Measurements from ENCODE around the gene MYO18B.

The MYO18B gene

GRCh38 chr22:26021516-26021915 lies 279.5 kb downstream of the MYO18B start:
- DNase-seq, result no peak

- no peak for DNase-seq
Measured at GRCh38 chr22:26023104-26023775, 281.3 kb downstream of the MYO18B start.

- no peak for DNase-seq
Measured at GRCh38 chr22:26025626-26026025, 283.6 kb downstream of the MYO18B start.

- DNase-seq, result no peak
Measured at GRCh38 chr22:26027341-26027740, 285.4 kb downstream of the MYO18B start.

- no peak for DNase-seq
Measured at GRCh38 chr22:26031641-26032040, 289.7 kb downstream of the MYO18B start.

DNA sequence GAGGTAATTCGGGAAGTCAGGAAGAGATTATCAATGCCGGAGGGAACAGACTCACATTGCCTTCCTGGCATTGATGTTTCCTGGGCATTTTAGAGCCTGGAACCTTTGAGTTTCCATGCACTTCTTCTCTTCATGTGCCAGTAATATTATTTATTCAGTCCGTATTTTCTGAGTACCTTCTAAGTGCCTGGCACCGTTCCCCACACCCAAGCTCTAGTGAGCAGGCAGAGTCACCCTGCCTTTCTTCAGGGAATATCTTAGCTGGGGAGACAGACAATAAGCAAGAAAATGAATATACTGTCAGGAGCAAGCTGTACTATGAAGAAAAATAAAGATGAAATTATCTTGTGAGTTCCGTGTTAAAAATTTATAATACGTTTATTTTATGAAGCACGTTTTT lies 291.1 kb downstream of the MYO18B start:
- DNase-seq, result no peak

GRCh38 chr22:26033586-26033985 lies 291.6 kb downstream of the MYO18B start:
- no peak for DNase-seq

DNA sequence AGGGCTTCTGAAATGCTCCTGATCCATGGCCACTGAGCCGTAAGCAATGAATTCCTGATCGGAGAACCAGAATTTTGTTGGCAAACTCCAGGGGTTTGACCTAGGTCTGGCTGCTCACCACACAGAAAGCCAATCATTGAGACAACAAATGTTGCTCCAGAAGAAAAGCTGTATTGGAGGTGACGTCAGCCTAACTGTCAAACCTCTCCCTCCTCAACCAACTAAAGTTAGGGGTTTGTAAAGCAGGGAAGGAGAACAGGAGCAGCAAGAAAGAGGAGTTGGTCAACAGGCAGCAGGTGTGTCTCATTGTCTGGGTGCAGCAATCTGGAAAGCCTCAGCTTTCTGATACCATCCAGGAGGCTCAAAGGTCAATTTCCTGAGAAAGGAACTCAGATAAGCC lies 293.5 kb downstream of the MYO18B start:
- DNase-seq, result no peak

- DNase-seq, result no peak
Measured at GRCh38 chr22:26038365-26038764, 296.4 kb downstream of the MYO18B start.

DNA sequence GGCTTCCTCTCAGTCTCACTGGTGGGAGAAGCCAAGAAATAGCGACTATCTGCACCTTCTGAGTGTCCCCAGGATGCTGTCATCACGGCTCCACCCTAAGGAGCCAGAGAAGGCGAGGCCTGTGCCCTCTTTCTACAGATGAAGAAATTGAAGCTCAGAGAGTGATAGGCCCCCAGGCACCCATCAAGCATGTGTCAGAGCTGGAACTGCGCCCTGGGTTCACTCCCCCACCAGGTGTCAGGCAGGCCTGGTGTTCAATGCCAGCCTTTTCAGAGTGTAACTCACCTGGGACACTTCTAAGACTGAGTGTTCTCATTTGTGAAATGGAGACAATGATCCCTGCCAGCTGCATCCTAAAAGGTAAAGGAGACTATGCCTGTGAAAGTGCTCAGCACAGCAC lies 299.9 kb downstream of the MYO18B start:
- DNase-seq, result no peak

GRCh38 chr22:26043031-26043430 lies 301.0 kb downstream of the MYO18B start:
- DNase-seq, result no peak

- DNase-seq, result no peak
Measured at GRCh38 chr22:26045051-26045450, 303.1 kb downstream of the MYO18B start.

DNA sequence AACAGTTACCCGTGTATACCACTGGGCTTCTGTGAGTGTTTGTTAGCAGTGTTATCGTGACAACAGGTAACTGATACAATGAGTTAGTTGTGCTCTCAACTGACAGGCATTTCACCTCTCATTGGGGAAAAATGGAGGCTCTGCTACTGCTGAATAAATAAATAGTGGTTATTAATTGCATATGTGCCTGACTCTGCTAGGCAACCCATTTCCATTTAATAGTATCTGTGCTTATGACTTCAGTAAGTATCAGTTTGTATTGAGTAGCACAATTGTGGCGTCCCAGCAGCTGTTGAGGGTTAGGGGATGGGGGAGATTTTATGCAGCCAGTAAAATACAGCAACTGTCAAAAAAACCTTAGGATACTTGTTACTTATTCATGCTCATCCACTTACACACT lies 303.9 kb downstream of the MYO18B start:
- no peak for DNase-seq

DNA sequence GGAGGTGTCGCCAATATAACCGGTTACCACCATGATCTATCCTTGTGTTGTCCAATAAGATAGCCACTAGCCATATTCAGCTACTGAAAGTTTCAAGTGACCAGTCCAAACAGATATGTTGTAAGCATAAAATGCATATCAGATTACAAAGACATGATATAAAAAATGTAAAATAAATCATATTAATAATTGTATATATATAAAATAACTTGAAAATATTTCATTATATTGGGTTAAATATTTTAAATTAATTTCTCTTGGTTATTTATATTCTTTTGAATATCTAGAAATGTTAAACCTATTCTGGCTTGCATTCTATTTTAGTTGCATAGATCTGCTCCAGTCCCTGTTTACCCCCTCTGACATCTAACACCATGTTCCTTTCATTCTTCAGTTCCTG lies 305.5 kb downstream of the MYO18B start:
- no peak for DNase-seq

DNA sequence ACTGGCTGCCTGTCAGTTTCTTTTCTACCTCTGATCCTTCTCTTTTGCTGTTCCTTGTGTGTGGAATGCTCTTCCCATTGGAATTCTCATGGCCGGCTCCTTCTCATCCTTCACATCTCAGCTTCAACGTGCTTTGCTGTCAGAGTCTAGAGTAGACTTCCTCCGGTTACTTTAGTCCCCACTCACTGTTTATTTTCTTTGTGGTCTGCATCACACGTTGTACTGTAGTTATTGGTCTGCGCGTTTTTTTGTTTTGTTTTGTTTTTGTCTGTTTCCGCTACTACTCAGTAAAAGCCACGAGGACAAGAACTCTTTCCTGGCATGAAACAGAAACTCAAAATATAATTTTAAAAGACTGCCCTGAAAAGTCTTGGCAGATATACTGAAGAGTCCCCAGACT lies 305.9 kb downstream of the MYO18B start:
- DNase-seq, result no peak

GRCh38 chr22:26050079-26050478 lies 308.1 kb downstream of the MYO18B start:
- no peak for DNase-seq

- DNase-seq, result no peak
Measured at GRCh38 chr22:26053737-26054316, 311.8 kb downstream of the MYO18B start.

GRCh38 chr22:26054841-26055605 lies 313.0 kb downstream of the MYO18B start:
- DNase-seq, result peak; percentile 23

- no peak for DNase-seq
Measured at GRCh38 chr22:26055693-26056092, 313.7 kb downstream of the MYO18B start.

GRCh38 chr22:26056455-26057200 lies 314.6 kb downstream of the MYO18B start:
- no peak for DNase-seq

DNA sequence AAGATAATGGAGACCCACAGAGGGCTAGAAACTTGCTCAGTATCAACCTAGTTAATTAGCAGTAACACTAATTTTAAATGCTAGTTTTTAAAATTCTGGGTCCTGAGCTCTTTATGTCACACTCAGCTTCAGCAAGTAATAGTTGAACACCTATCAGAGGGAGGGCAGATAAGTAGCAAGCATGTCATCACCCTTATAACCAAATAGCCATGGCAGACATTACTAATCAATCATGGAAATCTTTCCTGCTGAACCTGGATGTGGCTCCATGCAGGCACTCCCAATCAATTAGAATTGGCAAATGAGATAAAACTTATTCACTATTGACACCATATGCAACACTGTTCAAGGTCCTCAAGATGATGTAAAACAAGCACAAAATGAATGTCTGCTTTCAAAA lies 315.7 kb downstream of the MYO18B start:
- no peak for DNase-seq

DNA sequence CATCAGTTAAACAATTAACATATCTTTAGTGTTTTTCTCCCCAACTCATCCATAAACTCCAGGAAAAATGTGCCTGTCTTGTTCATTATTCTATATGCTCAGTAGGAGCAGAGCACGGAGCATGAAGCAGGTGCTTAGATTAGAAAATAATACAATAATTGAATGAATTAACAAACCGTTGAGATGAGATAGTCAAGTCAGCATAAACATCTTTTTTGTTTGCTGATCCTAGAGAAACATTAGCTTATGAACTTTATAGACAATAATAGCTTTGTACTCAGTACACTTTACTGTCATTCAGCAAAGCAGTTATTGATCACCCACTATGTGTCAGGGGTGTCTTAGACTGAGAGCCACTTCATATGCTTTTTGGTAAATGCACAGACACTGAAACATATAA lies 322.1 kb downstream of the MYO18B start:
- no peak for DNase-seq

- no peak for DNase-seq
Measured at GRCh38 chr22:26065847-26066246, 323.9 kb downstream of the MYO18B start.

- DNase-seq, result peak; percentile 13
Measured at GRCh38 chr22:26066534-26066933, 324.5 kb downstream of the MYO18B start.
